ENCODE measurements around the gene ZNF598.

DNA sequence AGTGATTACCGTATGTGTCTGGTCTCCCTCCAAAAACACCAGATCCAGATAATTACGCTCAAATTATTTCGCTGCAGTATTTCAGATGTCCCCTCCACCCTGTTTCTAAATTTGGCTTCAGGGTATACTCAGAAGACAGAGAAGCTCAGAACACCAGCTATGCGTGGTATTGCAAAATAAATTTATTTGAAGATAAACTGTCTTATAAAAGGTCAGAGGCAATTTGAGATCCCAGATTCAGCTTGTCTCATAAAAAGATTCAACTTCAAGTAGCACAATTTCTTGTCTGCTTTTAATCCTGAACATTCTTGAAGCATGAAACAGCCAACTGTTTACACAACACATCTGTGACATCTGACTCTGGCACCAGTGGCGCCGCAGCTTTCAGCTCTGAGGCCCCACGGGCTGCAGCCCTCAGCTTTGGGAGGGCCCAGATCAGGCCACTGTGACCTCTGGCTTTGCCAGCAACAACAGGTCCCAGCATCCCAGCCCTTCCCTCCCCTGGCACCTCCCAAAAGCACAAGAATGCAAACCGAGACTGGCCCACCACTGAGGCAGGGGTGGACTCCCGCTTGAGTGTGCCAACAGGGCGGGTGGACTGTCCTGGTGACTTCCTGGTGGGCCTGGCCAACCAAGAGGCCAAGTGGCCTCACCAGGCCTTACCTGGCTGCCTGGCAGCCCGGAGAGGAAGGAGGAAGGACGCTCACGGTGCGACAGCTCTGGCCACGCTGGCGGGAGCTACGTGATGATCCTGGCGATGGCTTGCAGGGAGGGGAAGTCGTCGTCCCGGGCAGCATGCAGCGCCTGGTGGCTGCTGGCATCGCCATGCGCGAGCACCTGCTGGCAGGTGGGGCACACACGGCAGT is 11.9 kb downstream of the ZNF598 start:
- TF ChIP-seq, protein P1, sequence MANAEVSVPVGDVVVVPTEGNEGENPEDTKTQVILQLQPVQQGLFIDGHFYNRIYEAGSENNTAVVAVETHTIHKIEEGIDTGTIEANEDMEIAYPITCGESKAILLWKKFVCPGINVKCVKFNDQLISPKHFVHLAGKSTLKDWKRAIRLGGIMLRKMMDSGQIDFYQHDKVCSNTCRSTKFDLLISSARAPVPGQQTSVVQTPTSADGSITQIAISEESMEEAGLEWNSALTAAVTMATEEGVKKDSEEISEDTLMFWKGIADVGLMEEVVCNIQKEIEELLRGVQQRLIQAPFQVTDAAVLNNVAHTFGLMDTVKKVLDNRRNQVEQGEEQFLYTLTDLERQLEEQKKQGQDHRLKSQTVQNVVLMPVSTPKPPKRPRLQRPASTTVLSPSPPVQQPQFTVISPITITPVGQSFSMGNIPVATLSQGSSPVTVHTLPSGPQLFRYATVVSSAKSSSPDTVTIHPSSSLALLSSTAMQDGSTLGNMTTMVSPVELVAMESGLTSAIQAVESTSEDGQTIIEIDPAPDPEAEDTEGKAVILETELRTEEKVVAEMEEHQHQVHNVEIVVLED (CRISPR knock-in tag; IDR thresholded peaks at IDR 0.05; ENCODE audit: borderline replicate concordance), result no peak
- TF ChIP-seq ERF (CRISPR knock-in tag; IDR thresholded peaks at IDR 0.05), result no peak

Measured in HepG2 (cell line).